ENCODE results near the gene PDZD4. TPM values are rescaled to one million over a fixed set of nuclear protein-coding genes. Genes with fewer than 3 reads are reported as not detected.
A peak's percentile ranks its signal among the peaks of the same experiment; 100 is the strongest.

The PDZD4 gene, protein sequence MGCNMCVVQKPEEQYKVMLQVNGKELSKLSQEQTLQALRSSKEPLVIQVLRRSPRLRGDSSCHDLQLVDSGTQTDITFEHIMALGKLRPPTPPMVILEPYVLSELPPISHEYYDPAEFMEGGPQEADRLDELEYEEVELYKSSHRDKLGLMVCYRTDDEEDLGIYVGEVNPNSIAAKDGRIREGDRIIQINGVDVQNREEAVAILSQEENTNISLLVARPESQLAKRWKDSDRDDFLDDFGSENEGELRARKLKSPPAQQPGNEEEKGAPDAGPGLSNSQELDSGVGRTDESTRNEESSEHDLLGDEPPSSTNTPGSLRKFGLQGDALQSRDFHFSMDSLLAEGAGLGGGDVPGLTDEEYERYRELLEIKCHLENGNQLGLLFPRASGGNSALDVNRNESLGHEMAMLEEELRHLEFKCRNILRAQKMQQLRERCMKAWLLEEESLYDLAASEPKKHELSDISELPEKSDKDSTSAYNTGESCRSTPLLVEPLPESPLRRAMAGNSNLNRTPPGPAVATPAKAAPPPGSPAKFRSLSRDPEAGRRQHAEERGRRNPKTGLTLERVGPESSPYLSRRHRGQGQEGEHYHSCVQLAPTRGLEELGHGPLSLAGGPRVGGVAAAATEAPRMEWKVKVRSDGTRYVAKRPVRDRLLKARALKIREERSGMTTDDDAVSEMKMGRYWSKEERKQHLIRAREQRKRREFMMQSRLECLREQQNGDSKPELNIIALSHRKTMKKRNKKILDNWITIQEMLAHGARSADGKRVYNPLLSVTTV
- total RNA-seq (2013; cell fraction: nucleolus; rRNA removed), result not detected in 2 replicates
- total RNA-seq (2014; rRNA removed) (not detected in 2 replicates), total RNA-seq (2014; rRNA removed; fragmentation: Illumina TruSeq; extraction: Trizol) (not detected in 2 replicates), total RNA-seq (2021) (0.15 TPM in 1 of 2 replicates, not detected in the other), polyA plus RNA-seq (2011; rRNA removed) (not detected in 2 replicates), polyA plus RNA-seq (2014; fragmentation: Illumina TruSeq; extraction: Trizol) (0.01 TPM in 1 of 2 replicates, not detected in the other), polyA plus RNA-seq (2014; fragmentation: Nextera tagmentation; extraction: Ambion mirVana) (not detected), polyA plus RNA-seq (2014; rRNA removed) (0.05 TPM in 1 of 2 replicates, not detected in the other), polyA plus RNA-seq (2016; fragmentation: Nextera tagmentation; extraction: Ambion mirVana) (under 1 TPM in 1 of 2 experiments, not detected in 1; 0.04 TPM), polyA minus RNA-seq (2011; rRNA and poly(A)+ RNA removed) (not detected in 2 replicates), Bru-seq, nascent RNA (not detected), BruChase-seq, experiment 1, labeled RNA remaining after a 6-hour chase (percentile 4 among the genes with signal in this experiment), BruChase-seq, experiment 2, labeled RNA remaining after a 2-hour chase (percentile 8 among the genes with signal in this experiment)
- polyA plus RNA-seq (2011; ENCODE audit: low read depth), result not detected
- 0.01 and 0.12 TPM in 2 replicates for polyA plus RNA-seq (2011; cell fraction: cytosol; rRNA removed)
- polyA plus RNA-seq (2011; cell fraction: nucleus; rRNA removed), result 0.16 TPM in 2 replicates
- polyA plus RNA-seq (2012), result 0.03 TPM in 1 of 2 replicates, not detected in the other
- polyA minus RNA-seq (2011; cell fraction: cytosol; rRNA and poly(A)+ RNA removed), result not detected in 2 replicates
- not detected in 2 replicates for polyA minus RNA-seq (2011; cell fraction: nucleus; rRNA and poly(A)+ RNA removed)
- long read RNA-seq, experiment 1, result 0 reads
- long read RNA-seq, experiment 2, result 0 reads

DNA sequence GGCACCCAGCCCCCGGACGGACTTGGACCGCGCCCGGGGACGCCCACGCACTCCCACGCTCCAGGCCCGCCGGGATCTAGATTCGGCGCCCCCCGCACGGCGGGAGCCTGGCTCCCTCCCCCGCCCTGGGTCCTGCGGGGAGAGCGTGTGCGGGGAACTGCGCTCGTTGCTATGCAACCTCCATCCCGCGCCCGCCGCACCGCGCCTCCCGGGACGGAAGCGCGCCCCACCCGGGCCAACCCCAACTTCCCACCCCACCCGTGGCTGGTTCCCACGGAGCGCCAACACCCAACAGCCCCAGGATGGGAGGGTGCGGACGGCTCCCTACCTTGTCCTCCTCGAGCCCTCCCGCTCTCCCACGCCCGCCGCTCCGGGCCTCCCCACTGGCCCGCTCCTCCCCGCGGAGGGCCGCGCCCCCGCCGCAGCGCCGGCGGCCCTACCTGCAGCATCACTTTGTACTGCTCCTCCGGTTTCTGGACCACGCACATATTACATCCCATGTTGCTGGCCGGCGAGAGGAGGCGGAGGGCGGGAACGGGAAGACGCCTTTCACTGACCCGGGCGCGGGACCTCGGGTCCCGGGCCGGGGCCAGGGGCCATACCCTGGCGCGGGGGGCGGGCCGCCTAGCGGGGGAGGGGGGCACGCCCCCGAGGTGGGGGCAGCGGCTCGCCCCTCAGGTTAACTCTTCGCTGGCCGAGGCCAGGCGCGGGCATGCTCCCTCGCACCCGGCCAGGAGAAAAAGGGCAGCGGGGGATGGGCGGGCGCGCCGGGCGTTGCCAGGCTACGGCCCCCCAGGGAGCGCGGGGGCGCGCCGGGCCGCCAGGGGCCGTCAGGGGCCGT lies at the start of gene PDZD4:
Gene PDZD4 (minus strand): TSS at position 746 of the 841 bp plus-strand sequence. CDS start 246 bp downstream, at position 500.
- TF ChIP-seq RUNX3 (IDR thresholded peaks at IDR 0.05; ENCODE audit: low read length) (no peak), SUZ12 (IDR thresholded peaks at IDR 0.05; ENCODE audit: unreplicated experiment) (peak; percentile 69)
- ChIA-PET POLR2A (no interaction called here), RAD21 (ENCODE audit: unreplicated experiment) (no interaction called here), SMC1A (ENCODE audit: uncharacterized antibody, unreplicated experiment) (no interaction called here), CTCF (no interaction called here)
- H3K27me3 ChIP-seq (replicated peaks in 1 of 2; ENCODE audit: control insufficient read depth in 2 of 2, insufficient read depth in 2 of 2, low read length in 1 of 2), result no peaks in the 10 kb centered on the region; a peak in 1 of 4 replicates
- no peaks in the 10 kb centered on the region; the same call in 2 of the 3 replicates for H3K9me3 ChIP-seq (replicated peaks; ENCODE audit: control insufficient read depth, insufficient read depth, low read length)
- H3K79me2 ChIP-seq (ENCODE audit: control insufficient read depth, insufficient read depth, low read length), result no peaks in the 10 kb centered on the region
- no peaks in the 10 kb centered on the region for H3K4me1 ChIP-seq (ENCODE audit: control insufficient read depth, insufficient read depth, low read length)
- FAIRE-seq (no peak), ATAC-seq (no peak), DNase-seq (ENCODE audit: low read depth, low spot score) (no peak)
- no peak within 1 kb of the TSS for H3K4me2 ChIP-seq (ENCODE audit: control insufficient read depth, insufficient read depth)
- no peak within 1 kb of the TSS for H3K9ac ChIP-seq (ENCODE audit: control insufficient read depth, insufficient read depth, low read length)
- no peak within 1 kb of the TSS for H3K27ac ChIP-seq (ENCODE audit: control insufficient read depth, insufficient read depth)
- no peak within 1 kb of the TSS for H3K4me3 ChIP-seq
- BruUV-seq (replicated peaks), result no TSS peak
- no peaks in the 10 kb centered on the region for H3K36me3 ChIP-seq (ENCODE audit: control insufficient read depth in 2 of 2, insufficient read depth in 2 of 2, low read length in 1 of 2)
- H4K20me1 ChIP-seq (ENCODE audit: control insufficient read depth, insufficient read depth), result no peaks in the 10 kb centered on the region
- intact Hi-C loops (cut with micrococcal nuclease; ENCODE audit: unreplicated experiment), result no loop called here
- WGBS (ENCODE audit: insufficient coverage, insufficient replicate concordance, low lambda C conversion rate, missing lambda C conversion rate), result 45% methylated on average over 23 of the region's 97 CpGs
- H2AFZ ChIP-seq (ENCODE audit: control insufficient read depth, low read depth, low read length), result no peak within 1 kb of the TSS
- in situ Hi-C loops (cut with MboI), result no loop called here

Measured in GM12878 (cell line).